Stomach (tissue), 9 donors: ENCODE results near the gene LCP1. TPM values are rescaled to one million over a fixed set of nuclear protein-coding genes. Genes with fewer than 3 reads are reported as not detected.

Experiments used
- DNase-seq, 2 donors: peaks; one replicate each; pipeline versions ENCODE4 v3.0.0 to v3.0.0-alpha.2; 2013 to 2019
- H3K27ac ChIP-seq, 5 donors: fragments of 200-600 bp in 4 of 5; sonication (generic) in 4 of 5; one replicate each; pipeline ENCODE4 v1.5.1; 2013 to 2019; ENCODE audit warnings: mild to moderate bottlenecking in 1 of 5, moderate library complexity in 1 of 5
- H3K27me3 ChIP-seq, 3 donors: fragments of 200-600 bp; sonication (generic); one replicate each; pipeline ENCODE4 v1.5.1; 2017 to 2019; ENCODE audit warnings: mixed run types in 1 of 3
- H3K36me3 ChIP-seq, 4 donors: fragments of 200-600 bp; sonication (generic); 1 replicate in 3 of 4; 2 replicates in 1 of 4; pipeline ENCODE4 v1.5.1; 2016 to 2019
- H3K4me1 ChIP-seq, 4 donors: fragments of 200-600 bp; sonication (generic); one replicate each; pipeline ENCODE4 v1.5.1; 2016 to 2019
- H3K4me3 ChIP-seq, 4 donors: fragments of 200-600 bp; sonication (generic) in 3 of 4; one replicate each; pipeline ENCODE4 v1.5.1; 2016 to 2019; ENCODE audit warnings: mild to moderate bottlenecking in 1 of 4
- H3K9me3 ChIP-seq, 4 donors: fragments of 200-600 bp; sonication (generic); one replicate each; pipeline ENCODE4 v1.5.1; 2016 to 2019
- EP300 ChIP-seq: sonication (generic); formaldehyde crosslinking; IDR thresholded peaks from one replicate; pipeline ENCODE4 v1.6.1; 2017; ENCODE audit warnings: antibody characterized with exemption
- POLR2A ChIP-seq, 4 donors: fragments of 450-650 bp; IDR thresholded peaks; one replicate each; pipeline ENCODE4 v1.6.1; 2016; ENCODE audit warnings: antibody characterized with exemption in 4 of 4, control low read depth in 2 of 4, mild to moderate bottlenecking in 1 of 4, moderate library complexity in 1 of 4
- POLR2AphosphoS5 ChIP-seq, 3 donors: sonication (generic); formaldehyde crosslinking; IDR thresholded peaks; one replicate each; pipeline ENCODE4 v1.6.1; 2016; ENCODE audit warnings: antibody characterized with exemption in 3 of 3
- WGBS, 5 donors: extraction: QIAGEN DNeasy Blood & Tissue Kit in 3 of 5; methylation state at CpG; one replicate each; pipeline versions ENCODE4 v1.1.5 to v1.1.7; 2013 to 2018; 5-methylcytosine and 5-hydroxymethylcytosine counted together
- intact Hi-C: fragments of 100-400 bp; cut with DNase I; formaldehyde crosslinking; loops from one replicate; pipeline ENCODE4 v1.15.1; 2023; ENCODE audit warnings: low total_unique reads
- polyA plus RNA-seq, 3 donors: library from polyadenylated mRNA; stranded (reverse); fragments of 200-250 nt; gene quantifications; one replicate each; pipeline ENCODE4 v1.2.3, GENCODE V29; 2013
- total RNA-seq, 5 donors: library from RNA; depleted of rRNA; stranded (reverse); fragments of >200 nt; gene quantifications; one replicate each; pipeline versions ENCODE4 v1.1.0 to v1.2.3, GENCODE V29; 2014 to 2016
- TF ChIP-seq, protein P1 (sequence below), 7 experiments: fragments of 450-650 bp in 4 of 7; fragments of 200-600 bp in 3 of 7; sonication (generic) in 3 of 7; IDR thresholded peaks; one replicate each; pipeline ENCODE4 v1.5.1; 2016 to 2019; ENCODE audit warnings: antibody characterized with exemption in 7 of 7, control low read depth in 2 of 7, mild to moderate bottlenecking in 1 of 7
- donor health status: healthy with polysubstance abuse.
- donor health status: Bipolar disorder and iron deficiency.
- donor health status: healthy.

LCP1 gene
- total and polyA plus RNA-seq, 8 donors: 10.6 to 44.6 (median 20.0) TPM; not detected in 1

DNA sequence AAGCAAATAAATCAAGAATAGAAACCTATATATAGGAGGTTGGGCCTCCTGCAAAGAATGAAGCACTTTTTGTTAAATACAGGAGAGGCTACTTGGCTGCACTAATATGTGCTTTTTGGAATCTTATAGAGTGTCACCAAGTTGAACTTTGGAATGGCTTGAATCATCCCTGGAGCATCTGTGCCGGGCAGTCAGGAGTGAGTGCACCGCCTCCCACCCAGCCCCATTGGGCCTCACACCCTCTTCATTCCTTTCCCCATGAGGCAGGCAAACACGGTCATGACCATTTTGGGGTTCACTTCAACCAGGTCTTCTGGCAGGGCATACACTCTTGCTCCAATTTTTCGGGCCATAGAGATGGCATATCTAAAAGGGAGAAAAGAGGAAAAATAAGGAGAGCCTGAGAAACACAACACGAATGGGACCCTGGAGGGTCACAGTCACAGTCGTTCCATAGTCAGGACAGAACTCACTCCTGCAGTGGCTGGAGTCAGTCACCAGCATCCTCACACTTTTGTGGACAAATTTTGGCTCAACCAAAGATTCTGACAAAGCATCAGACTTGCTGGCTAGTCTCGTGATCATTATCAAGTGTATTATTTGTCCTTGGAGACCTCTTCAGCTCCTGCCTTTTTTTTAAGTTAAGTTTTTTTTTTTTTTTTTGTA lies 54.5 kb downstream of the LCP1 start:
- H3K4me3 ChIP-seq: no peak overlapping the region
- H3K27ac ChIP-seq: no peak overlapping the region
- TF ChIP-seq POLR2A (IDR thresholded peaks at IDR 0.05) (no peak), EP300 (no peak), POLR2AphosphoS5 (IDR thresholded peaks at IDR 0.05) (no peak)
- TF ChIP-seq, protein P1, sequence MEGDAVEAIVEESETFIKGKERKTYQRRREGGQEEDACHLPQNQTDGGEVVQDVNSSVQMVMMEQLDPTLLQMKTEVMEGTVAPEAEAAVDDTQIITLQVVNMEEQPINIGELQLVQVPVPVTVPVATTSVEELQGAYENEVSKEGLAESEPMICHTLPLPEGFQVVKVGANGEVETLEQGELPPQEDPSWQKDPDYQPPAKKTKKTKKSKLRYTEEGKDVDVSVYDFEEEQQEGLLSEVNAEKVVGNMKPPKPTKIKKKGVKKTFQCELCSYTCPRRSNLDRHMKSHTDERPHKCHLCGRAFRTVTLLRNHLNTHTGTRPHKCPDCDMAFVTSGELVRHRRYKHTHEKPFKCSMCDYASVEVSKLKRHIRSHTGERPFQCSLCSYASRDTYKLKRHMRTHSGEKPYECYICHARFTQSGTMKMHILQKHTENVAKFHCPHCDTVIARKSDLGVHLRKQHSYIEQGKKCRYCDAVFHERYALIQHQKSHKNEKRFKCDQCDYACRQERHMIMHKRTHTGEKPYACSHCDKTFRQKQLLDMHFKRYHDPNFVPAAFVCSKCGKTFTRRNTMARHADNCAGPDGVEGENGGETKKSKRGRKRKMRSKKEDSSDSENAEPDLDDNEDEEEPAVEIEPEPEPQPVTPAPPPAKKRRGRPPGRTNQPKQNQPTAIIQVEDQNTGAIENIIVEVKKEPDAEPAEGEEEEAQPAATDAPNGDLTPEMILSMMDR (IDR thresholded peaks at IDR 0.05): no peak
- H3K4me1 ChIP-seq: no peaks in the 10 kb centered on the region
- H3K27me3 ChIP-seq: no peaks in the 10 kb centered on the region
- peaks cover 0 to 31% (median 4%) of the 10 kb centered on the region in 4 donors for H3K36me3 ChIP-seq
- intact Hi-C loops: no loop called here
- 82 to 91% (median 88%) methylated on average over 7 of the region's 7 CpGs for WGBS, 5 donors
- no peak for DNase-seq
- H3K9me3 ChIP-seq: no peaks in the 10 kb centered on the region

DNA sequence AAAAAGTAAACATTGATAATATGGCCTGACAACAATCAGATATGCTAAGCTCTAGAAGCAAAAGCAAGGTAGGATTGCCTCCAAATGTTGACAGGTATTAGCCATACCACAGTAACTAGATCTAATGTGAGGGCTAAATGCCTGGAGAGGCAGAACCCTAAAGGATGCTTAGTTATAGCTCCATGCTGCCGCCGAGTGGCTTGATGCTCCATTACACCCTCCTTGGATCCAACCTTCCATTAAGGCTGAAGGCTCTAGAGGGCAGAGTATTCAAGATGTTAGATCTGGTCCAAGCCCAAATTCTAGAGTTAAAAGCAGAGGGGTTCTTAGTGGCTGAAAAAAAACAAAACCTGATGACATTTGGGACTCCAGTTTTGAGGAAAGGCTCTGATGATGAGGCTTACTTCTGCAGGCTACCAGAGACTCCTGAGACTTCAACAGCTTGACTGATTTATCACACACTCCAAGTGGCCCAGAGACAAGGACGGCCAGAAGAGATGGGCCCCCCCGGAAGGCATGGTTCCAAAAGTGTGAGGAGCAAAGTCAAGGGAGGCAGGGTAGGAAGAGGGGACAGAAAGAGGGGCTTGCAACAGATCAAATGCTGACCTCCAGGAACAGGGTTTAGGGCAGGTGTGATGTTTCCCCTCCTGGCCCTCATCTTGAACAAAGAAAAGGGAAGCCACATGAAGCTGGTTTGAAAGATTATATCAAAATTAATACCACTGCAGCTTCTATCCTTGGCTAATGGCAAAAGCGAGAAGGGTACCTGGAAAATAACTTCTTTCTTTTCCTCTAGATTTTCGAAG lies 55.2 kb downstream of the LCP1 start:
- peak; percentile 78 to 86 for DNase-seq
- TF ChIP-seq, protein P1 (IDR thresholded peaks at IDR 0.05): peak in 5 of 7 experiments; percentile 50 to 81 (median 63)
- TF ChIP-seq POLR2AphosphoS5 (IDR thresholded peaks at IDR 0.05) (no peak), EP300 (no peak), POLR2A (IDR thresholded peaks at IDR 0.05) (no peak)
- Histone ChIP-seq H3K27ac (no peak overlapping the region), H3K4me3 (no peak overlapping the region), H3K36me3 (peaks cover 0 to 24% (median 4%) of the 10 kb centered on the region in 4 donors), H3K4me1 (no peaks in the 10 kb centered on the region), H3K27me3 (no peaks in the 10 kb centered on the region), H3K9me3 (no peaks in the 10 kb centered on the region)
- WGBS, 5 donors: 46 to 58% (median 57%) methylated on average over 6 of the region's 6 CpGs
- intact Hi-C loops: no loop called here

DNA sequence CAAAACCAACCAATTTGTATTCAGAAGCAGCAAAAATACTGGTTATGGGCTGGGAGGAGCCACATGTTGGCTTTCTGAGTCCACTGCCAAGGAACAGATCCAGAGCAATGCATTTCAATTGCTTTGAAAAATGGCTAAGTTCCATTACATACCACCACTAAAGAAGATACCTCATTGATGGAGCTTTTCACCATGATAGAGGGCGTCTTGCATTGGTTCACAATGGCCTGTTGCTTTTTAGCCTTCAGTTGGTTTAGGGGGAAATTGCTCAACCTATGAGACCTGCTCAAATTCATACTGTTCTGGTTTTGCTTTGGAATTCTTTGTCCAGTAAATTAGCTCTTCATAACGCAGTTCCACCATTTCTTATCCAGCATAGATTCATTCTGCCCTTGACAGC lies 55.9 kb downstream of the LCP1 start:
- no peak overlapping the region for H3K4me3 ChIP-seq
- TF ChIP-seq EP300 (no peak), POLR2AphosphoS5 (IDR thresholded peaks at IDR 0.05) (no peak), POLR2A (IDR thresholded peaks at IDR 0.05) (no peak)
- TF ChIP-seq, protein P1 (IDR thresholded peaks at IDR 0.05): no peak
- H3K4me1 ChIP-seq: no peaks in the 10 kb centered on the region
- DNase-seq: no peak
- H3K36me3 ChIP-seq: peaks cover 0 to 19% (median 4%) of the 10 kb centered on the region in 4 donors
- no peaks in the 10 kb centered on the region for H3K27me3 ChIP-seq
- WGBS, 5 donors: 42 to 61% (median 44%) methylated on average over 2 of the region's 2 CpGs
- intact Hi-C loops: no loop called here
- no peak overlapping the region for H3K27ac ChIP-seq
- H3K9me3 ChIP-seq: no peaks in the 10 kb centered on the region

DNA sequence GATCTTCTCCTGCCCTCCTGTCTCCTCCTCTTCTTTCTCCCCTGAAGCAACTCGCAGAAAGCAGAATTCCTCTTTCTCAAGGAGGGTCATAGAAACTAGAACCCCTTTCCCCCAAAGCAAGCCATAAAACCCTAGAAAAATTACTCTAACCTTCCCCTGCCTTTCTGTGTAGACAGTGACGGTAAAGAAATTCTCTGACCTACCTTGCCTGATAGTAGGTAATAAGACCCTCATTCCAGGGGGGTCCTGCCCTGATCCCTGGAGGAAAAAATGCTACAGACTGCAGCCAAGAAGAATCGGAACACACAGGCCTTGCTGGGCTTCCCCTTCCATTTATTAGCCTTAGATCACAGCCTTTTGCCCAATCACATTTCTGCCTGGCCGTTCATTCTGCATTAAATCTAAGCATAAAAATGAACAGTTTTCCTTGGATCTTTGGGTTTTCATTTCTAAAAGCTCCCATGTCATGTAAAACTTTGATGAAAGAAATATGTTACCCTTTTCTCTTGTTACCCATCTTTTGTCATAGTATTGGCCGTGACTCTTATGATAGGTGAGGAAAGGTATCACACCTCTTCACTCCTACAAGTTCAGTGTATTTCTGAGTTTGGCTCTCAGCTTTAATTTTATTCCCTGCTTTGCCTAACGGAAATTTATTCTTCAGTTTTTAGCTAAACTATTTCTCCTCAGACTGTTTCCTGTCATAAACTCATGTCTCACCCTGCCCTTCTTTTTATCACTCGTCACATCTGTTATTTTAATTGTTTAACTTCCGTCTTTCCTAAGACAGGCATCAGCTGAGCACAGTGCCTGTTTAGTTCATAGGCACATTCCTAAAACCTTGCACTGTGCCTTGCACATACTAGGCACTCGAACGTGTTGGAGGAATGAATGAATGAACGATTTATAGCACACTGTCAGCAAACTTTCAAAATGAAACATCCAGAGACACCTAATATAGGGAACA lies 56.7 kb downstream of the LCP1 start:
- Histone ChIP-seq H3K36me3 (peaks cover 0 to 12% (median 2%) of the 10 kb centered on the region in 4 donors), H3K4me3 (no peak overlapping the region), H3K27ac (no peak overlapping the region), H3K9me3 (no peaks in the 10 kb centered on the region), H3K4me1 (no peaks in the 10 kb centered on the region), H3K27me3 (no peaks in the 10 kb centered on the region)
- no peak for DNase-seq
- 48 to 63% (median 57%) methylated on average over 11 of the region's 11 CpGs for WGBS, 5 donors
- intact Hi-C loops: no loop called here
- TF ChIP-seq EP300: no peak
- TF ChIP-seq, protein P1 (IDR thresholded peaks at IDR 0.05): no peak
- no peak for TF ChIP-seq POLR2AphosphoS5 (IDR thresholded peaks at IDR 0.05)
- no peak for TF ChIP-seq POLR2A (IDR thresholded peaks at IDR 0.05)
